Psoas muscle (tissue), 8 donors: ENCODE data around the gene COMTD1. TPM values are rescaled to one million over a fixed set of nuclear protein-coding genes. Genes with fewer than 3 reads are reported as not detected.

Source experiments
- ATAC-seq, 4 donors: fragments of 200-7000 bp; cut with Tn5 transposase; one replicate each; pipeline ENCODE4 v1.9.1; 2020; ENCODE audit warnings: moderate library complexity in 3 of 4, mild to moderate bottlenecking in 2 of 4
- DNase-seq, 2 donors: peaks; one replicate each; pipeline ENCODE4 v3.0.0-alpha.2; 2020
- H3K27ac ChIP-seq: fragments of 200-600 bp; one replicate; pipeline ENCODE4 v1.8.0; 2022
- H3K27me3 ChIP-seq, 3 donors: fragments of 200-600 bp in 1 of 3; one replicate each; pipeline versions ENCODE4 v1.6.1 to v1.8.0; 2013 to 2022; ENCODE audit warnings: low read length in 2 of 3, mild to moderate bottlenecking in 2 of 3, moderate library complexity in 1 of 3; ENCODE audit not compliant: insufficient read depth in 3 of 3
- H3K36me3 ChIP-seq, 2 donors: fragments of 200-600 bp in 1 of 2; one replicate each; pipeline versions ENCODE4 v1.6.1 to v1.8.0; 2013 to 2022; ENCODE audit warnings: low read depth in 1 of 2, mild to moderate bottlenecking in 1 of 2, moderate library complexity in 1 of 2; ENCODE audit not compliant: insufficient read depth in 1 of 2
- H3K4me1 ChIP-seq: fragments of 200-600 bp; one replicate; pipeline ENCODE4 v1.8.0; 2022
- H3K4me3 ChIP-seq: fragments of 200-600 bp; one replicate; pipeline ENCODE4 v1.8.0; 2022; ENCODE audit warnings: mild to moderate bottlenecking
- H3K9me3 ChIP-seq: fragments of 200-600 bp; one replicate; pipeline ENCODE4 v1.8.0; 2022
- WGBS, 3 donors: extraction: QIAGEN DNeasy Blood & Tissue Kit; methylation state at CpG; one replicate each; pipeline versions ENCODE4 v1.1.6 to v1.1.7; 2013; 5-methylcytosine and 5-hydroxymethylcytosine counted together
- intact Hi-C, 2 donors: fragments of 100-400 bp; cut with DNase I; formaldehyde crosslinking; loops; one replicate each; pipeline versions ENCODE4 v1.11.0 to v1.14.2; 2022
- polyA plus RNA-seq, 3 donors: library from polyadenylated mRNA; stranded (reverse); fragments of 200-250 nt; gene quantifications; one replicate each; pipeline ENCODE4 v1.2.3, GENCODE V29; 2013
- total RNA-seq, 4 donors: library from RNA; stranded (reverse); fragmentation: NEBNext Ultra II Directional in 2 of 4; extraction: Animal tissue kit (Norgen Biotek cat#: 25700) in 2 of 4; gene quantifications; one replicate each; pipeline versions ENCODE4 v1.2.1 to v1.2.4, GENCODE V29; 2021 to 2023
- TF ChIP-seq, protein P1 (sequence below): fragments of 200-600 bp; IDR thresholded peaks from one replicate; pipeline ENCODE4 v1.8.0; 2022; ENCODE audit warnings: antibody characterized with exemption
- donor health status: healthy with polysubstance abuse.
- donor health status: DM: no; HTN: no; CAD: no; lungs with moderate emphysema.
- donor health status: Bipolar disorder and iron deficiency.
- donor health status: healthy.
- donor health status: DM: yes; HTN: yes; CAD: no.
- donor health status: DM: no; HTN: no; CAD: no.
- donor health status: DM: no; HTN: no; CAD: no.
- donor health status: DM: yes; HTN: yes; CAD: no.

The COMTD1 gene
- total and polyA plus RNA-seq, 7 donors, result 5.8 to 54.7 (median 24.0) TPM

DNA sequence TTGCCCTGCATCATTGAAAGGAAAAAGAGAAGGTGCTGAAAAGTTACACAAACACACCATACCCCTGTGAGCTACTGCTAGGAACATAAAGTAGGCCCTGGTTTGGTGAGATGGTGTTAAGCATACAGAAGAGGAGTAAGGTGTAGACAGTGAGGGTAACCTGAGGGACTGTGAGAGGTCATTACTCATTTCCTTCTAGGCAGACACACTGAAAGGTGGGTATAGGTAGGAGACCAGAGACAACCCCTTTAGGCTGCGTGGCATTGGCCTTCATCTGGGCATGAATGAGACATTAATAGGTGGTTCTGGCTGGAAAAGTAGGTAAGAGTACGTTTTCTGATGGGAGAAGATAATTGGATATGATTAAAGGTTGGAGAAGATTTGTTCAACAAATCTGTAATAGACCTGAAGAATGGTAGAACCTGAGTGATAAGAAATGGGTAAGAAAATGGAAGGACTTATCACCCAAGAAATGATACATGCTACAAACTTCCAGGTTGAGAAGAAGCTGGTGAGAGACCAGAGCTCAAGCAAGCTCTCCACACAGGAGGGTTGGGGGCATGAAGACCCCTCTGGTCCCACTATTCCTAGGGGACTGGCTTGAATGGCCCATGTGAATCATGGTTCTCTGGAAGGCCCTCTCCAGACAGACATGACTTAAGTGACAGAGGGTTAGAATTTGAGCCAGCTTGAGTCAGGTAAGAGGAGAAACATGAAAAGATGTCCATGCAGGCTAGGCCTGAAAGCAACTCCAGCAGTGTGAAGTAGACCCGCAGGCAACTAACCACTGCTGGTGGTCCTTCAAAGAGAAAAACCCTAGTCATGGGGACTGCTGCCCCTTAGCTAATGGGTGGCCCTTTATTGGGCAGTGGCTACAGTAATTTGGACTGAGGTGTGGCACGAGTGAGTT, 3.8 kb downstream of the COMTD1 start:
- Histone ChIP-seq H3K4me1 (peaks cover 33% of the 10 kb centered on the region), H3K27me3 (no peaks in the 10 kb centered on the region), H3K9me3 (no peaks in the 10 kb centered on the region), H3K27ac (peak overlapping the region; percentile 91), H3K4me3 (no peak overlapping the region), H3K36me3 (peaks cover 14 to 54% of the 10 kb centered on the region in 2 donors)
- intact Hi-C loops, result loop anchor here (5.0 to 10.0 kb wide), 5 partner anchors 45 to 407 kb away; partner anchors contain the start of gene KAT6B (in 1 of the 2)
- ATAC-seq, result no peak
- TF ChIP-seq, protein P1, sequence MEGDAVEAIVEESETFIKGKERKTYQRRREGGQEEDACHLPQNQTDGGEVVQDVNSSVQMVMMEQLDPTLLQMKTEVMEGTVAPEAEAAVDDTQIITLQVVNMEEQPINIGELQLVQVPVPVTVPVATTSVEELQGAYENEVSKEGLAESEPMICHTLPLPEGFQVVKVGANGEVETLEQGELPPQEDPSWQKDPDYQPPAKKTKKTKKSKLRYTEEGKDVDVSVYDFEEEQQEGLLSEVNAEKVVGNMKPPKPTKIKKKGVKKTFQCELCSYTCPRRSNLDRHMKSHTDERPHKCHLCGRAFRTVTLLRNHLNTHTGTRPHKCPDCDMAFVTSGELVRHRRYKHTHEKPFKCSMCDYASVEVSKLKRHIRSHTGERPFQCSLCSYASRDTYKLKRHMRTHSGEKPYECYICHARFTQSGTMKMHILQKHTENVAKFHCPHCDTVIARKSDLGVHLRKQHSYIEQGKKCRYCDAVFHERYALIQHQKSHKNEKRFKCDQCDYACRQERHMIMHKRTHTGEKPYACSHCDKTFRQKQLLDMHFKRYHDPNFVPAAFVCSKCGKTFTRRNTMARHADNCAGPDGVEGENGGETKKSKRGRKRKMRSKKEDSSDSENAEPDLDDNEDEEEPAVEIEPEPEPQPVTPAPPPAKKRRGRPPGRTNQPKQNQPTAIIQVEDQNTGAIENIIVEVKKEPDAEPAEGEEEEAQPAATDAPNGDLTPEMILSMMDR, result no peak
- DNase-seq, result no peak
- 72 to 83% (median 73%) methylated on average over 4 of the region's 4 CpGs for WGBS, 3 donors

DNA sequence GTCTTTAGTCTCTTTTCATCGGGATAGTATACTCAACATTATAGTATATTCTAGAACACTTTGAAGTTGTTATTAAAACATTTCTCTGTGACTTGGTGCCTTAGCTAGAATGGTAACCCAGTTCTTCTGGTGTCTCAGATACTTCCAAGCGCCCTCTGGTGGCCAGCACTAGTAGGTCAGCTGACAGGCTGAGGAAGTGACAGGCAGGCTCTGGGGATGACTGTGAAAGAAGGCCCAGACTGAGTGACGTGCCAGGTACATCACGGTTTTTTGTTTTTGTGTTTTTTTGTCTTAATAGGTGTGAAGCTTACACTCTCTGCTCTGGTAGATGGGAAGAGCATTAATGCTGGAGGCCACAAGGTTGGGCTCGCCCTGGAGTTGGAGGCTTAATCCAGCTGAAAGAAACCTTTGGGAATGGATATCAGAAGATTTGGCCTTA, 5.1 kb downstream of the COMTD1 start:
- H3K9me3 ChIP-seq, result no peaks in the 10 kb centered on the region
- H3K4me1 ChIP-seq, result peaks cover 46% of the 10 kb centered on the region
- TF ChIP-seq, protein P1, result peak; percentile 89
- H3K27ac ChIP-seq, result peak overlapping the region; percentile 91
- intact Hi-C loops, result loop anchor here (5.0 to 10.0 kb wide), 5 partner anchors 43 to 406 kb away; partner anchors contain the start of gene KAT6B (in 1 of the 2)
- no peak overlapping the region for H3K4me3 ChIP-seq
- WGBS, 3 donors, result 26 to 31% (median 29%) methylated on average over 5 of the region's 5 CpGs
- no peaks in the 10 kb centered on the region for H3K27me3 ChIP-seq
- DNase-seq, result peak; percentile 90 to 95
- ATAC-seq, result peak; percentile 48 to 66 (median 54)
- H3K36me3 ChIP-seq, result peaks cover 15 to 58% of the 10 kb centered on the region in 2 donors

DNA sequence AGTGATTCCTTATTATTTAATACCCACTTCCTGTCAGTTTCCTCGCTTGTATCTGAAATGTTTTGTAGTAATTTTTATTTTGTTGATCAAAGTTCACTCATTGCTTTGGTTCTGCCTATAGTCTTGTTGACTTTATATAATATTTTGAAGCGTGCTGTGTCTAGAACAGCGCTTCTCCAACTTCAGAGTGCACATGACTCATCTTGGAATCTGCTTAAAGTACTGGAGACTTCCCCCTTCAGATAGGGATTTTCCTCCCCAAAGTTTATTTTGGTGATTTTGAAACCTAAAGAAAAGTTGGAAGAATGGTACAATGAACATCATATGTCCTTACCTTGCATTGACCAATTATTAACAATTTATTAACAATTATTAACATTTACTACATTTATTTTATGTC, 5.8 kb downstream of the COMTD1 start:
- ATAC-seq (no peak), DNase-seq (no peak)
- Histone ChIP-seq H3K27me3 (no peaks in the 10 kb centered on the region), H3K4me1 (peaks cover 53% of the 10 kb centered on the region), H3K27ac (peak overlapping the region; percentile 91), H3K4me3 (no peak overlapping the region), H3K36me3 (peaks cover 19 to 63% of the 10 kb centered on the region in 2 donors), H3K9me3 (no peaks in the 10 kb centered on the region)
- intact Hi-C loops, result loop anchor here (5.0 to 10.0 kb wide), 5 partner anchors 43 to 405 kb away; partner anchors contain the start of gene KAT6B (in 1 of the 2)
- TF ChIP-seq, protein P1, result no peak
- WGBS, 3 donors, result 89 to 97% (median 90%) methylated on average over 3 of the region's 3 CpGs

DNA sequence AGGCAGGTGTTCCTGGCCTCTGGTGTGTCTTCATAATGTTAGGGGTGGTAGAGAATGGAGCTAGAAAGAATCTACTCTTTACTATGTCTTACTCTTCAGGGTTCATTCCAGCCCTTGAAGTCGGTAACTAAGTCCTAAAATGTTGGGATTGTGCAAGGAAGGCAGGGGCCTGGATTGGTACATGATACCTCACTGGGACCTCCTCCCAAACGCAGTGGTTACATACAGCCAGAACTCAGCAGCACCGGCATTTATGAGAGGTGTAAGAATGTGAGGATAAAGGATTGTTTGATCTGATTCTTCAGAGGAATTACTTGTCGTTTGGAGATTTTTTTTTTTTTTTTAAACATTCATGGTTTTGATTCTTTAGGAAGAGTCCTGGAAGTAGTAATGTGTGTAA, 6.9 kb downstream of the COMTD1 start:
- TF ChIP-seq, protein P1, result no peak
- H3K27me3 ChIP-seq, result no peaks in the 10 kb centered on the region
- intact Hi-C loops, result no loop called here
- peak overlapping the region; percentile 19 for H3K4me3 ChIP-seq
- 25 to 49% (median 32%) methylated on average over 4 of the region's 4 CpGs for WGBS, 3 donors
- peak in 3 of 4 donors; percentile 19 to 25 (median 25) for ATAC-seq
- H3K9me3 ChIP-seq, result no peaks in the 10 kb centered on the region
- no peak for DNase-seq
- H3K27ac ChIP-seq, result peak overlapping the region; percentile 91
- peaks cover 19 to 75% of the 10 kb centered on the region in 2 donors for H3K36me3 ChIP-seq
- H3K4me1 ChIP-seq, result peaks cover 64% of the 10 kb centered on the region
